Activated CD4-positive, CD25-positive, alpha-beta regulatory T cell treated with anti-CD3 and anti-CD28 coated beads, Interleukin-2, amount 50 U/mL, for 72 hours (primary cell): ENCODE data around the gene DHCR24.
"Not testable (repeated sequence)": the region's sequence is repeated elsewhere in the genome, so short reads cannot be mapped to it uniquely, and the experiment has no call there.

Experiments
- DNase-seq: peaks from one replicate; pipeline ENCODE4 v3.0.0; 2021

The DHCR24 gene

GRCh38 chr1:54885807-54886723 is 930 bp downstream of the DHCR24 start:
- DNase-seq, result no peak

DNA sequence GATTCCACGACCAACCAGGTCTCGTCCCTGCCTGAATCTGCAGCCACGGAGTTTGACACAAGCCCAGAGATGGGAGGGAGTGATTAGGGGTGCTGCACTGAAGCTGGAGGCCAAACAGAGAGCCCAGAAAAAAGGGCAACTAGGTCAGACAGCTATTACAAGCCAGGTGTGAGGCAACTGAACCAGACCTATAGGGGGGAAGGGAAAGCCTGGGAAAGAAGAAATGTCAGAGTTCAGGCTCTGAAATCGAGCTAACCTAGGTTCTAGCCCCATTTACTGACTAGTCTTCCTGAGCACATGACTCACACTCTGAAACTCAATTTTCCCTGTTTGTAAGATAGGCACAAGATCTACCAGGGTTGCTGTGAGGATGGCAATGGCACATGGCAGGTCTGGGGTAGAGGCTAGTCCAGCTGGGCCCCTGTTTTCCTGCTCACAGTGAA is 1.7 kb downstream of the DHCR24 start:
- no peak for DNase-seq

GRCh38 chr1:54884768-54885167 is 2.2 kb downstream of the DHCR24 start:
- no peak for DNase-seq

- no peak for DNase-seq
These were observed 2.8 kb downstream of the DHCR24 start for GRCh38 chr1:54884135-54884586.

GRCh38 chr1:54883349-54884102 is 3.5 kb downstream of the DHCR24 start:
- DNase-seq, result no peak

GRCh38 chr1:54882519-54882918 is 4.5 kb downstream of the DHCR24 start:
- no peak for DNase-seq

- DNase-seq, result not testable (repeated sequence)
These were observed 5.4 kb downstream of the DHCR24 start for GRCh38 chr1:54881604-54882003.

DNA sequence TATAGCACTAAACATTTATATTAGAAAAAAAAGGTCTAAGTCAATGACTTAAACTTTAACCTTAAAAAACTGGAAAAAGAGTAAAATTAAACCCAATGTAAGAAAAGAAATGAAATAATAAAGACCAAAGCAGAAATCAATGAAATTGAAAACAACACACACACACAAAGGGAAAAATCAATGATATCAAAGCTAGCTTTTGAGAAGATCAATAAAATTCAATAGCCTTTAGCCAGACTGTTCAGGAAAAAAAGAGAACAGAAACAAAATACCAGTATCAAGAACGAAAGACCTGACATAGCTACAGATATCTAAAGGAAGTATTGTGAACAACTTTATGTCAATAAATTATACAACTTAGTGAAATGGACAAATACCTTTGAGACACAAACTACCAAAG is 7.1 kb downstream of the DHCR24 start:
- DNase-seq, result no peak

DNA sequence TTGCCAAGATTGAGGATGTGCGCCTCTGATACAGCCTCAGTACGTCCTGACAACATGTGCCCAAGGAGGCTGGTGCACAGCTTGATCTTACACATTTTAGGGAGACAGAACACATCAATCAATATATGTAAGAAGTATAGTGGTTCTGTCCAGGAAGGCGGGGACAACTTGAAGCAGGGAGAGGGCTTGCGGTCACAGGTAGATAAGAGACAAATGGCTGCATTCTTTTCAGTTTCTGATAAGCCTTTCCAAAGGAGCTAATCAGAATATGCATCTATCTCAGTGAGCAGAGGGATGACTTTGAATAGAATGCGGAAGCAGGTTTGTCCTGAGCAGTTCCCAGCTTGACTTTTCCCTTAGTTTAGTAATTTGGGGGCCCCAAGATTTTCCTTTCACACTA is 10.2 kb downstream of the DHCR24 start:
- no peak for DNase-seq

DNA sequence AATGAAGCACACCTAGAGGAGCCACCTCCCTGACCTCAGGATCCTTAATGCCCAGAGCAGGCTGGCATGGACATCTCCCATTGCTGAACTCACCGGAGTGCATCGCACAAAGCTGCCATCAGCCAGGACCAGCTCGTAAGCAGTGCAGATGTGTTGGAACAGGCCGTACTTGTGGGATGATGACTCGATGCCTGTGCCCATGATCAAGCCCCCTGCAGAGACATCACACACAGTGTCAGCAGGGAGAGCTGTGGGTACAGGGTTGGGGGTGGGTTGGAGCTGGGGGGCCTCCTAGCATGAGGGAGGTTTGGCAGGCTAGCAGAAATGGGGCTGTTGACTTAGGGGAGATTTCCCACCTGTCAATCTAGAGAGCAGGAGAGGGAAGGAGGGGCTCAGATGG is 12.0 kb downstream of the DHCR24 start:
- no peak for DNase-seq

GRCh38 chr1:54874079-54874830 is 12.7 kb downstream of the DHCR24 start:
- DNase-seq, result no peak

- no peak for DNase-seq
These were observed 15.0 kb downstream of the DHCR24 start for GRCh38 chr1:54872036-54872331.

DNA sequence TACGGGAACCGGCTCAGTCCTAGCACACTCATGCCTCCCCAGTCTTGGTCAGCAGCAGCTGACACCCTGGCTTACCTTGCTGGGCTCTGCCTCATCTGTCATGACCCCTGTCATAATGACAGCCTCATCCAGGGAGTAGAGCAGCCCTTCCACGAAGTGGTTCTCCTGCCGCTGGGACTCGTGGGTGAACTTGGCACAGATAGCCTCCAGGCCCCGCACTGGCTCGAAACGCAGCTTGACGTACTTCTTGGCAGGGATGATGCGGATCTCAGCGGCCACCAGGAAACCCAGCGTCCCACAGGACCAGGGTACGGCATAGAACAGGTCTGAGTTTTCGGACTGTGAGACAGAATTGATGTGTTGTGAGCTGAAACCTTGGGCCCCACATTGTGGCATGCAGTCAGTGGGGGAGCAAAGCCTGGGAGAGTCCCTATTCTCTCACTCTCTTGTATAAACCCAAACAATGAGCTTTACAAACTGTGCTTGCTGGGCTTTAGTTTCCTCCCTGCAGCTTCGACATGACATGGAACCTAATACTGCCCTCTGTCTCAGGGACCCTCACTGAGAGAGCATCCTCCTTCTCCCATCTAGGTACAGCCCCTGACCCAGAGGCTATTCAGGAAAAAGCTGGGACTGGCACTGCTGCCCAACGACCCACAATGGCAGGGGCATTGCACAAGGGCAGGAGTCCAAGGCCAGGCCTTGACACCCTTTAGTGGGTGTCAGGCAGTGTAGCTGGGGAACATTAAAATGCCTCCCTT is 15.5 kb downstream of the DHCR24 start:
- no peak for DNase-seq

- no peak for DNase-seq
These were observed 16.1 kb downstream of the DHCR24 start for GRCh38 chr1:54870869-54871268.

- DNase-seq, result no peak
These were observed 17.7 kb downstream of the DHCR24 start for GRCh38 chr1:54869173-54869851.

DNA sequence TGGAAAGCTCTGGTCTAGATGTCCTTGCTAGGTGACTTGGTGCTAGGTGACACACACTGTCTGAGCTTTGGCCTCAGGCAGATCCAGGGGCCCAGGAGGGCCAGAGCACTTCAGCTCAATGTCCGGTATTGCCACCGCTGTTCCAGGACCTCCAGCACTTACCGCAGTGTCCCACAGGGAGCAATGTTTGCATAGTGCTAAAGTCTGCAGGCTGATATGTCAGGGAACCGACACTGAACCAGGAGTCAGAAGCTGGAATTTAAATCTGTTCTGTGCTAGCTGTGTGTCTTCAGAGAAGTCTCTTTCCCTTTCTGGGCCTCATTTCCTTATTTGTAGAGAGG is 19.3 kb downstream of the DHCR24 start:
- DNase-seq, result no peak

DNA sequence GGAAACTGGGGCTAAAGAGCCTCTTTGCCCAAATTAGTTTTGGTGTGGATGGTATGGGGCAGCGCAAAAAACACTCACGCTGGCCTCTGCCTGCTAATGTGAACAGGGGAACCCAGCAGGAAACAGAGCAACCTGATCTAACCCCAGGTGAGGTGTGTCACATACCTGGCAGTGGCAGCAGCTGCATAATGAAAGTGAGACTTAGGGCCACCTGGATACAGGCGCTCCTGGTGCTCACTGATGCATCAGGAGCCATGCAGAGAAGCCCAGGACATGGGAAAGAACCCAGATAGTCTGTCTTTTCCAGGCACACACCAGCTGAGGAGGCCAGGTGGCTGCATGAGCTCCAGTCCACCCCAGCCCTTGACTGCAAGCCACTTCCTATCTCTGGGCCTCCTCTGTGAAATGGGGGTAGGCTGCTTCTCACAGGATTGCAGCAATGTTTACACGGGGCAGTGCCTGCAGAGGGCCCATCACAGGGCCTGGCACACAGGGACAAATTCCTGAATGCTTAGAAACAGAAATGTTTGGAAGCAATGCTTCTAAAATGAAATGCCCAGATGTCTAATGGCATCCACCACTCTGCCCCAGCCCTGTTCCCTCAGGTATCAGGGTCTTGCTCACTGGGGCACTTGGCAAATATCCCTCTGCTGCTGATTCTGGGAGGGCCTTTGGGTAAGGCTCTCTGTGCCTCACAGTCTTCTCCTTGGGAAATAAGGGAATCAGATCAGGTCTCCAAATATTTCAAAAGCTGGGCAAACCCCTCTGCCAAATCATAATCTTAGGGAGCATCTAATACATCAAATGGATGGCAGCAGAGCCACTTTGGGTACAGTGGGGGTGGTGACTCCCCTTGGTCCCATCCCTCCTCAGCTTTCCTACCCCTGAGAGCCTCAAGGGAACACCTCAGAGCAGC is 19.9 kb downstream of the DHCR24 start:
- no peak for DNase-seq

DNA sequence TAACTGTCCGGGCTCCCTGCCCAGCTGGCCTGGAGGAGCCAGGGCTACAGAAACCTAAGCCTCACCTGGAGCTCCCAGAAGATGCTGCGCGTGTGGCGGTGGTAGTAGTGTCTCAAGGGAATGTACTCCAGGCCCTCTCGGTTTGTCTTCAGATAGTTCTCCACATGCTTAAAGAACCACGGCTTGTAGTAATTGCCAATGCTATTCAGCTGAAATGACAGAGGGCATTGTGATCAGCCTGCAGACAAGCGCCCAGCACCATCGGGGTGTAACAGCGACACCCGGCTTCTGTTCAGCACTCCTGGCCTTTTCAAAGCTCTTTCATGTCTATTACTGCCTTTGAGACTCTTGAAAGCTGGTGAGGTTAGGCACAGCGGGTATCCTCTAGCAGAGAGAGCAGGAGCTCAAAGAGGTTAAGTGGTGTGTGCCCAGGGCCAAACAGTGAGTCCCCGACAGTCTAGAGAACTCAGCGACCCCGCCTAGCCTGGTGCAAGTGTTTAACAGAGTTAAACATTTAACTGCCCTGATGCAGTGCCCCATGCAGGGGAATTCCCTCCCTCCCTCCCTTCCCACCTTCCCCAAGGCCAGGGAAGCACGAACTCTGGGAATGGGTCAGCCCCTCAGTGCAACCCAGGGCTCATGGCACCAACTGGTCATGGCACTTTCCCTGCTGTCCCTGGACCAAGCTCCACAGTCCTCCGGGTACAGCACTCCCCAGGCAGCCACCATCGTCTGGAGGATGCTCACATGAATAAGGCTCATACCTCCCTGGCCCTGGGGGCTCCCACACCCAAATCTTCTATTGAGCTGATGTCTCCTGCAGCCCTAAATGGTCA is 21.5 kb downstream of the DHCR24 start:
- DNase-seq, result no peak

GRCh38 chr1:54864460-54865208 is 22.4 kb downstream of the DHCR24 start:
- no peak for DNase-seq
